Urinary bladder (tissue), 4 donors: ENCODE data around the gene MGAT1. TPM values are rescaled to one million over a fixed set of nuclear protein-coding genes. Genes with fewer than 3 reads are reported as not detected.

Experiments
- DNase-seq: peaks from one replicate; pipeline ENCODE4 v3.0.0-alpha.2; 2015; ENCODE audit errors: extremely low spot score
- H3K27ac ChIP-seq: one replicate; pipeline ENCODE4 v1.5.1; 2013; ENCODE audit warnings: low read depth, mild to moderate bottlenecking, moderate library complexity
- H3K36me3 ChIP-seq: one replicate; pipeline ENCODE4 v1.6.1; 2013; ENCODE audit warnings: mild to moderate bottlenecking, moderate library complexity; ENCODE audit not compliant: insufficient read depth
- H3K4me1 ChIP-seq: one replicate; pipeline ENCODE4 v1.6.1; 2013; ENCODE audit warnings: mild to moderate bottlenecking, moderate library complexity; ENCODE audit not compliant: insufficient read depth
- H3K4me3 ChIP-seq: one replicate; pipeline ENCODE4 v1.5.1; 2013; ENCODE audit warnings: low read depth, low read length
- WGBS: extraction: QIAGEN DNeasy Blood & Tissue Kit; methylation state at CpG from one replicate; pipeline ENCODE4 v1.1.7; 2013; 5-methylcytosine and 5-hydroxymethylcytosine counted together
- polyA plus RNA-seq: library from polyadenylated mRNA; stranded (reverse); fragments of 200-250 nt; gene quantifications from one replicate; pipeline ENCODE4 v1.2.3, GENCODE V29; 2013
- total RNA-seq: library from RNA; depleted of rRNA; stranded (reverse); fragments of >200 nt; gene quantifications from one replicate; pipeline ENCODE4 v1.2.3, GENCODE V29; 2014
- donor health status: healthy with polysubstance abuse.
- donor health status: healthy.

MGAT1 gene
- total and polyA plus RNA-seq, 2 donors: 50.6 to 179 TPM

- Histone ChIP-seq H3K27ac (no peak overlapping the region), H3K4me1 (no peaks in the 10 kb centered on the region), H3K36me3 (no peaks in the 10 kb centered on the region), H3K4me3 (no peak overlapping the region)
- WGBS: 72% methylated on average over 13 of the region's 13 CpGs
- DNase-seq: no peak
Measured at GRCh38 chr5:180817893-180818674, 15.5 kb upstream of the MGAT1 start.

DNA sequence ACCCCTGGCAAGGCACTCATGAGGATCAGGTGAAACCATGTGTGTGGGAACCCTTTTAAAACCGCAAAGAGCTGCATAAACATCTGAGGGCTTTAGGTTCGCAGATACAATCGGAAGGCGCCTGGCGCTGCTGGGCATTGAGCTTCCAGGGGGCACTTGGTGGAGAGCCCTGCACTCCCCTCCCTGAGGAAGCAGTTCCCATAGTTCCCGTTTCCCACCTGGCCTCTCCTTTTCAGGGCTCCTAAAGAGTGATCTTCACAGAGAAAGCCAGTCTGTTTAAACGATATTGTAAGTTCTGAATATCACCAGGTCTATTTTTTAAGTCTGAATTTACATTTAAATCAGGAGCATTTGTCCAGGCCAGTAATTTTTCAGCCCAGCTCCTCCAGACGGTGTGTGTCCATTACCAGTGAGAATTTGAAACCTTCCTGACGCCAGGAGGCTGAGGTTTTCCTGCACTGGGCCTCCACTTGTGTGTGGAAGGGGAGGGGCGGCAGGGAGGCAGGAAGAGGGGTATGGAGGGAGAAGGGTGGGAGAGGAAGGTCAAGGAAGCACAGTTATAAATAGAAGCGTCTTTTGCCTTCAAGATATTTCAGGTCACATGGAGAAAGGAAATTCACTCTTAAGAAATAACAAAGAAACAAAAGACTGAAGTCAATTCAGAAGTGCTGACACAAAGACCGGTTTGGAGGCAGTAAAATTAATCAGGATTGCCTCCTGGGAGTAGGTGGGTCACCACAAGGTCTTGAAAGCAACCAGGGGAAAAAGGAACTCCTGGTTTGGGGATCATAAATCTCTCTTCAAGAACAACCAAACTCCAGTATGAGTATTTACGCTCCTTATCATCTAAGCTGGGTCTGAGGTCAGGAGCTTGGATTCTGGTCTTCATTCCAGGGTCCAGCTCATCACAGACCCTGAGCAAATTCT lies 14.3 kb upstream of the MGAT1 start:
- DNase-seq: no peak

DNA sequence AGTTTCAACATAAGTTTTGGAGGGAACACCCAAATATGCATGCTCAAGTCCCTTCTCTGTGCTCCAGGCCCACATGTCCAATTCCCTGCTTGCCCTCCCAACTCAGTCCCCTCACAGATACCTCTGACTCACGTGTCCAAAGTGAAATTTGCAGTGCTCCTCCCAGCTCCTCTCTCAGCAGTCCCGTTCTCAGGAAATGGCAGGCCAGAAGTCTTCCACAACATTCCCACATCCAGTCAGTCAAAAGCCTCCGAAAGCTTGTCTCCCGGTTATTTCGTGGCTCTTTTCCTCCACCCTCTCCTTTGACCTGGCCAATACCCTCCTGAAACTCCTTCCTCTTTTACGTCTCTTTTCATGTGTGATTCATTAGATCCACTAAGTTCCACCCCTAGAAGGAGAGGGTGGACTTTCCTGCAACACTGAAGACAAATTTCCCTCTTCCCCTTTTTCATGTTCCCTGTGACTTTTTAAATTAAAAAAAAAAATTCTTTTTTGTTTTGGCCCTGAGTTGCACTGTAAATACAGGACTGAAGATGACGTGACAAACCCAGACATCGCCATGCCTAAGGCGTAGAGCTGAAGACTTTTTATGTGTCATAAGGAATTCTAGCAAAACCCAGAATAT lies 12.8 kb upstream of the MGAT1 start:
- Histone ChIP-seq H3K27ac (no peak overlapping the region), H3K36me3 (no peaks in the 10 kb centered on the region), H3K4me3 (no peak overlapping the region), H3K4me1 (no peaks in the 10 kb centered on the region)
- WGBS: 62% methylated on average over 9 of the region's 9 CpGs
- no peak for DNase-seq

More for the DNA sequence above, 14.3 kb upstream of the MGAT1 start:
- no peaks in the 10 kb centered on the region for H3K36me3 ChIP-seq
- peak overlapping the region; percentile 38 for H3K27ac ChIP-seq
- no peak overlapping the region for H3K4me3 ChIP-seq
- no peaks in the 10 kb centered on the region for H3K4me1 ChIP-seq
- 32% methylated on average over 13 of the region's 13 CpGs for WGBS

GRCh38 chr5:180813420-180813819 lies 10.8 kb upstream of the MGAT1 start:
- Histone ChIP-seq H3K4me1 (no peaks in the 10 kb centered on the region), H3K4me3 (no peak overlapping the region), H3K27ac (no peak overlapping the region), H3K36me3 (no peaks in the 10 kb centered on the region)
- DNase-seq: no peak
- 78% methylated on average over 5 of the region's 5 CpGs for WGBS

DNA sequence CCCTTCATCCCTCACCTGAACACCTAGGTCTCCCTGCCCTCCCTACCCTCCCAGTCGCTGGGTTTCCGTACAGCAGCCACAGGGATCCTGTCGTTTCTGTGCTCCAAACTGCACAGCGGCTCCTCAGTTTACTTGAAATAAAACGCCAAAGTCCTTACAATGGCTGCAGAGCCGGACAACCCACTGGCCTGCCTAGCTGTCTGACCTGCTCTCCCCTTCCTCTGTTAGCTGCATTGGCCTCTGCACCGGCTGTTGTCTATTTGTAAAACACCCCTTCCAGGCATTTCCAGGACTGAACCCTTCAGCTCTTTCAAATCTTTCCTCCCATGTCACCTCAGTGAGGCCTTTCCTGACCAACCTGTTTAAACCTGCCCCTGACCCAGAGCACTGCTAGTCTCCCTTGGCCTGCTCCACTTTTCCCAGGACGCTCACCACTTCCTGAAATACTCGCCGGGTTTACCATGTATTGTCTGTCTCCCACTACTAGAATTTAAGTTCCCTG lies 9.1 kb upstream of the MGAT1 start:
- Histone ChIP-seq H3K4me1 (no peaks in the 10 kb centered on the region), H3K27ac (peak overlapping the region; percentile 84), H3K4me3 (no peak overlapping the region), H3K36me3 (no peaks in the 10 kb centered on the region)
- 71% methylated on average over 10 of the region's 10 CpGs for WGBS
- DNase-seq: no peak

DNA sequence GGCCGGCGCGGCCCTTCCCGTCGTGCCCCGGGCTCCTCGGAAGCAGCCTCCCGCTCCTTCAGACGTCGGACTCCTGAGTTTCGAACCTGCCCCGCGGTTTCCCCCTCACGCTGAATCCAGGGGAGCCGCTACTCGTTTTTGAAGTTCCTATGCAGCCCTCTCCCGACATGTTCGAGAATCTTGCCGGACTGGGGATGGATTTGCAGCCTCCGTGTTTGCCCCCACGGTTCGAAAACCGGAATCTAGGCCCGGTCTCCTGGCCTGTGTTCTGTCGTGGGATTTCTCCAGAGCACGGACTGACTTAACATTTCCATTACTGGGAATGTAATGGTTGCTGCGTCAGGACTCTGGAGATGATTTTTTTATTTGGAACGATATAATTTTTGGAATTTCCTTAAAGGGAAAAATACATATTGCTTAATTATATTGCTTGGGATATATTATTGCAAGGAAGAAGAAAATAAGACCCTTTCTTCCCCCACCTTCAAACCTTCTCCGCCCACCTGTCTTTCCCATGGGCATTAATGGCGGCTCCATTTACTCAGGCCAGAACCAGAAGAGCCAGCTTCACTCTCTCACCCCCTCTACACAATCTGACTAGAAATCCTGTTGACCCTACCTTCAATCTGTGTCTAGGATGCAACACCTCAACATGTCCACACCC lies 8.5 kb upstream of the MGAT1 start:
- 7% methylated on average over 30 of the region's 30 CpGs for WGBS
- Histone ChIP-seq H3K4me1 (no peaks in the 10 kb centered on the region), H3K27ac (peak overlapping the region; percentile 98), H3K36me3 (no peaks in the 10 kb centered on the region), H3K4me3 (peak overlapping the region; percentile 47)
- DNase-seq: no peak

DNA sequence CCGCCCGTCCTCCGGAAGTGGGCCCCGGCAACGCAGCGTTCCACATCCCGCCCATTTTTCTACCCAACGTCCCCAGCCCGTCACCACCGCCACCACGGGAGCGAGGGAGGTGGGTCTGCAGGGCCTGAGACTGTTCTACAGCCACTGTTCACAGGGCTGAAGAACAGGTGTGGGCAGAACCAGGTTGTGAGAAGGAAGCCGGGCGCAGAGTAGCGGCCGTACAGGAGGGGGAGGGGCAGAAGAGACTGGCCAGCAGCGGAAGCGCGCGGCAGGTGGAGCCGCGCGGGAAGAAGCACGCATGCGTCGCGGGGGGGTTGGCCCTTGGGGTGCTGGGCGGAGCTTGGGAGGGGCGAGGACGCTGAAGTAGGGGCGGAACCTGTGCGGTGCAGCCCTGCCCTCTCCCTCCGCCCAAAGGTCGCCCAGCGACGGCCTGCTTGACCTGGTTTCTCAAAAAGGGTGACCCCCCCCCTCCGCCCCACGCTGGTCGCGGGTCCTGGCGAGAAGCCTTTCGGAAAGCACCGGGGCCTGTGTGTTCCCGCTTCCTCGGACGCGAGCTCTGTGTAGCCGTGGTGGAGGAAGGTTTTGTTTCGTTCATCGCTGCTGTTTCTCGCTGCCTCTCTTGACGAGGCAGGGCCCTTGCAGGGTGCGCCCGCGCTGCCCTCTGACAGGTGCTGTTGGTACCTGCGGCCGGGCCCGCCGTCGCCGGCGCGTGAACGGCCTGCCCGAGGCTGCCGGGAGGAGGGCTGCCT lies 7.8 kb upstream of the MGAT1 start:
- peak overlapping the region; percentile 98 for H3K27ac ChIP-seq
- H3K36me3 ChIP-seq: no peaks in the 10 kb centered on the region
- under 1% methylated on average over 66 of the region's 66 CpGs for WGBS
- H3K4me3 ChIP-seq: peak overlapping the region; percentile 47
- H3K4me1 ChIP-seq: no peaks in the 10 kb centered on the region
- DNase-seq: peak; percentile 93

- no peaks in the 10 kb centered on the region for H3K36me3 ChIP-seq
- no peak for DNase-seq
- H3K4me3 ChIP-seq: peak overlapping the region; percentile 47
- WGBS: 3% methylated on average over 40 of the region's 40 CpGs
- no peaks in the 10 kb centered on the region for H3K4me1 ChIP-seq
- H3K27ac ChIP-seq: peak overlapping the region; percentile 100
Measured at GRCh38 chr5:180809403-180810209, 7.0 kb upstream of the MGAT1 start.

DNA sequence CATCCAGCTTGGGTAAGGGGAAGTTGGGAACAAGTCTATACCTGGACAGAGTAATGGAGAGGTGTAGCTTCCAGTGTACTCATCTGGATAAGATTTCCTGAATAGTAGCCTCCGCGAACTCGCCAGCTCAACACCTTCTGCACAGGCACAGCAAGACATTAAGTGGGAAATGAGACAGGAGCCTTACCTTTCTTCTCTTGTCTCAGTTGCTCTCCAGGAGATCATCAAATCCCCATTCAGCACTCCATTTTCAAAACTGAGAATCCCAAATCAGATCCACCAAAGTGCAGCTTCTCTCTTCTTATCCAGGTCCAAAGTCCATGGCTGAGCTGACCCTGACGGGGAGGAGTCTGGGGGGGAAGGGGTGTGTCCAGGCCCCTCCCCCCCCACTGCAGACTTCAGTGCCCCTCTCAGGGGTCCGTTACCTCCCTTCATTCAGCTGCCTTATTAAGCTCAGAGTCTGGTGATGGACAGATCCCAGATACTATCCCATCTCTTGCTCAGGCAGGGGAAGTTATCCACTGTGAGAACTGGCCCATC lies 5.9 kb upstream of the MGAT1 start:
- H3K4me1 ChIP-seq: no peaks in the 10 kb centered on the region
- H3K27ac ChIP-seq: no peak overlapping the region
- no peak for DNase-seq
- no peaks in the 10 kb centered on the region for H3K36me3 ChIP-seq
- 71% methylated on average over 5 of the region's 5 CpGs for WGBS
- H3K4me3 ChIP-seq: peak overlapping the region; percentile 47

DNA sequence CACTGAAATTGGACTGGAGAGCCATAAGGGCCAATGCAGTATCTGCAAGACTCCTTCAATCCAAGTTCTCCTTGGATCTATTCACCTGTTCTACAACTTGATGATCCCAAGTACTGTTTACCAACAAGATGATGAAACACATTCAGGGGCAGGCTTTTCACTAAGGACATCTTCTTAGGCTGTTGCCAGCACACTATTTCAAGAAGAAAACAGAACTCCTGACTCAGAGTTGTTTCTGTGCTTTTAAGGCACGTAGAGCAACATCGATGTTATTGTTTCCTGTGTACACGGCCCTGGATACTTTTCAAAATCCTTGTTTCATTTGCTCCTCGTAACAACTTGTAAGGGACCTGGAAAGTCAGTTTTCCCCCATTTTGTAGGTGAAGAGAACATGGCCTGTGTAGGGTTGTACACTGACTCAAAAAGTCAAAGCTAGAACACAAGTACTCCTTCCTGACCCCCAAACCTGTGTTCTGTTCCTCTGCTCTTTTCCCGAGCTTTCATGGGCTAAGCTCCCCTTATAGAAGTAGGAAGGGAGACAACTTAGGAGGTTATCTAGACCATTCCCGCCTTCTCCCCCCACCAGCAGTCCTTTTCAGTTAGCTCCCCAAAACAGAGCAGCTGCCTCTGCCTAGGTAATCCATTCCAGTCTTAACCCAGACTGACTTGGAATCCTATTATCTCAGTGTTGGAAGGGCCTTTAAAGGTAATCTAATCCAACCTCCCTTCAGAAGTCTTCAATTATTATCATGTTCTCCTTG lies 5.2 kb upstream of the MGAT1 start:
- DNase-seq: no peak
- Histone ChIP-seq H3K27ac (peak overlapping the region; percentile 39), H3K36me3 (no peaks in the 10 kb centered on the region), H3K4me1 (no peaks in the 10 kb centered on the region), H3K4me3 (peak overlapping the region; percentile 6)
- 41% methylated on average over 6 of the region's 6 CpGs for WGBS

- H3K4me3 ChIP-seq: no peak overlapping the region
- H3K27ac ChIP-seq: peak overlapping the region; percentile 31
- H3K4me1 ChIP-seq: no peaks in the 10 kb centered on the region
- WGBS: 84% methylated on average over 1 of the region's 1 CpG
- H3K36me3 ChIP-seq: no peaks in the 10 kb centered on the region
- no peak for DNase-seq
Measured at GRCh38 chr5:180807046-180807445, 4.4 kb upstream of the MGAT1 start.
